Body of pancreas (tissue), 4 donors: ENCODE measurements around the gene RC3H2.
"Not testable (repeated sequence)": the region's sequence is repeated elsewhere in the genome, so short reads cannot be mapped to it uniquely, and the experiment has no call there.

Source experiments
- CTCF ChIP-seq, 7 experiments: fragments of 450-650 bp in 4 of 7; fragments of 200-600 bp in 3 of 7; sonication (generic) in 3 of 7; IDR thresholded peaks; one replicate each; pipeline ENCODE4 v1.5.1; 2016 to 2019; ENCODE audit warnings: antibody characterized with exemption in 7 of 7
- POLR2A ChIP-seq, 3 donors: fragments of 450-650 bp; IDR thresholded peaks; one replicate each; pipeline ENCODE4 v1.6.1; 2016; ENCODE audit warnings: antibody characterized with exemption in 3 of 3, mild to moderate bottlenecking in 2 of 3

DNA sequence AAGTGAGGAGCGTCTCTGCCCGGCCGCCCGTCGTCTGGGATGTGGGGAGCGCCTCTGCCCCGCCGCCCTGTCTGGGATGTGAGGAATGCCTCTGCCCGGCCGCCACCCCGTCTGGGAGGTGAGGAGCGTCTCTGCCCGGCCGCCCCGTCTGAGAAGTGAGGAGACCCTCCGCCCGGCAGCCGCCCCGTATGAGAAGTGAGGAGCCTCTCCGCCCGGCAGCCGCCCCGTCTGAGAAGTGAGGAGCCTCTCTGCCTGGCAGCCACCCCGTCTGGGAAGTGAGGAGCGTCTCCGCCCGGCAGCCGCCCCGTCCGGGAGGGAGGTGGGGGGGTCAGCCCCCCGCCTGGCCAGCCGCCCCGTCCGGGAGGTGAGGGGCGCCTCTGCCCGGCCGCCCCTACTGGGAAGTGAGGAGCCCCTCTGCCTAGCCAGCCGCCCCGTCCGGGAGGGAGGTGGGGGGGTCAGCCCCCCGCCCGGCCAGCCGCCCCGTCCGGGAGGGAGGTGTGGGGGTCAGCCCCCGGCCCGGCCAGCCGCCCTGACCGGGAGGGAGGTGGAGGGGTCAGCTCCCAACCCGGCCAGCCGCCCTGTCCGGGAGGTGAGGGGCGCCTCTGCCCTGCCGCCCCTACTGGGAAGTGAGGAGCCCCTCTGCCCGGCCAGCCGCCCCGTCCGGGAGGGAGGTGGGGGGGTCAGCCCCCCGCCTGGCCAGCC, 52.9 kb downstream of the RC3H2 start:
- not testable (repeated sequence) for TF ChIP-seq CTCF, POLR2A (IDR thresholded peaks at IDR 0.05)
